Gastroesophageal sphincter (tissue), 4 donors: ENCODE results near the gene RERE. TPM values are rescaled to one million over a fixed set of nuclear protein-coding genes. Genes with fewer than 3 reads are reported as not detected.
"Not testable (repeated sequence)": the region's sequence is repeated elsewhere in the genome, so short reads cannot be mapped to it uniquely, and the experiment has no call there.

Experiments used
- ATAC-seq: fragments of 150-250 bp; one replicate; pipeline ENCODE4 v1.9.1; 2016; ENCODE audit warnings: mild to moderate bottlenecking, moderate library complexity
- H3K27ac ChIP-seq, 4 donors: fragments of 200-600 bp; sonication (generic) in 3 of 4; 1 replicate in 3 of 4; 2 replicates in 1 of 4; pipeline ENCODE4 v1.5.1; 2016 to 2019
- H3K27me3 ChIP-seq: fragments of 200-600 bp; sonication (generic); one replicate; pipeline ENCODE4 v1.5.1; 2019
- H3K36me3 ChIP-seq, 2 donors: fragments of 200-600 bp; sonication (generic); one replicate each; pipeline ENCODE4 v1.5.1; 2019; ENCODE audit warnings: control low read depth in 1 of 2
- H3K4me1 ChIP-seq, 3 donors: fragments of 200-600 bp; sonication (generic); 1 replicate in 2 of 3; 2 replicates in 1 of 3; pipeline ENCODE4 v1.5.1; 2016 to 2019; ENCODE audit warnings: control low read depth in 2 of 3
- H3K4me3 ChIP-seq, 2 donors: fragments of 200-600 bp; sonication (generic); one replicate each; pipeline ENCODE4 v1.5.1; 2019; ENCODE audit warnings: mild to moderate bottlenecking in 1 of 2, moderate library complexity in 1 of 2
- H3K9me3 ChIP-seq, 3 donors: fragments of 200-600 bp; sonication (generic); one replicate each; pipeline ENCODE4 v1.5.1; 2017 to 2019; ENCODE audit warnings: control low read depth in 2 of 3
- CTCF ChIP-seq, 4 experiments: fragments of 200-600 bp in 2 of 4; fragments of 450-650 bp in 2 of 4; sonication (generic) in 1 of 4; IDR thresholded peaks; one replicate each; pipeline ENCODE4 v1.5.1; 2017 to 2019; ENCODE audit warnings: antibody characterized with exemption in 4 of 4, mild to moderate bottlenecking in 2 of 4, moderate library complexity in 2 of 4
- EP300 ChIP-seq: sonication (generic); formaldehyde crosslinking; IDR thresholded peaks from one replicate; pipeline ENCODE4 v1.6.1; 2017; ENCODE audit warnings: antibody characterized with exemption, mild to moderate bottlenecking
- POLR2A ChIP-seq, 2 donors: fragments of 450-650 bp; IDR thresholded peaks; one replicate each; pipeline ENCODE4 v1.6.1; 2017; ENCODE audit warnings: antibody characterized with exemption in 2 of 2, mild to moderate bottlenecking in 2 of 2, moderate library complexity in 1 of 2
- POLR2AphosphoS5 ChIP-seq: sonication (generic); formaldehyde crosslinking; IDR thresholded peaks from one replicate; pipeline ENCODE4 v1.6.1; 2017; ENCODE audit warnings: antibody characterized with exemption
- WGBS, 2 donors: methylation state at CpG; one replicate each; pipeline ENCODE4 v1.1.5; 2018; ENCODE audit warnings: low coverage in 1 of 2; 5-methylcytosine and 5-hydroxymethylcytosine counted together
- total RNA-seq, 4 donors: library from RNA; depleted of rRNA; stranded (reverse); fragments of >200 nt; gene quantifications; one replicate each; pipeline ENCODE4 v1.1.0, GENCODE V29; 2016

The RERE gene
- total RNA-seq, 4 donors from 2014 or later, result 112 to 212 (median 139) TPM

DNA sequence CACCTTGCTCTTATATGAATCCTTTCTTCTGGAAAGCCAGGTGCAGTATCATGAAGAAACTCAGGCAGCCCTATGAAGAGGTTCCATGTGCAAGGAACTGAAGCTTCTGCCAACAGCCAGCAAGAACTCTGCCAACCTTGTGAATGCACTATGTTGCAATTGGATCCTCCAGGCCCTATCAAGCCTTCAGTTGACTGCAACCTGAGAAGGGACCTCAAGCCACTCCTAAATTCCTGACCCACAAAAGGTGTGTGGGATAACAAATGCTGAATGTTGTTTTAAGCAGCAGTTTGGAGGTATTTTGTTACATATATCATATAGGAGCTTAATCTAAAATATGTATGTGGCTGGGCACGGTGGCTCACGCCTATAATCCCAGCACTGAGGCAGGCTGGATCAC, 84.0 kb downstream of the RERE start:
- TF ChIP-seq POLR2AphosphoS5, result no peak
- no peak for TF ChIP-seq POLR2A (IDR thresholded peaks at IDR 0.05)
- TF ChIP-seq EP300, result no peak
- TF ChIP-seq CTCF (IDR thresholded peaks at IDR 0.05), result no peak
- no peak for ATAC-seq
- Histone ChIP-seq H3K36me3 (no peaks in the 10 kb centered on the region), H3K4me1 (peaks cover 0 to 19% (median 0%) of the 10 kb centered on the region in 3 donors), H3K27me3 (no peaks in the 10 kb centered on the region), H3K4me3 (no peak overlapping the region), H3K9me3 (peaks cover 0 to 8% (median 0%) of the 10 kb centered on the region in 3 donors), H3K27ac (no peak overlapping the region)
- 90% methylated on average over 2 of the region's 2 CpGs; no CpG with 5 or more reads in 1 of the 2 donors for WGBS, 2 donors

GRCh38 chr1:8731162-8731561, 86.3 kb downstream of the RERE start:
- no peak for TF ChIP-seq POLR2AphosphoS5
- TF ChIP-seq CTCF (IDR thresholded peaks at IDR 0.05), result no peak
- TF ChIP-seq POLR2A (IDR thresholded peaks at IDR 0.05), result no peak
- no peak for TF ChIP-seq EP300
- ATAC-seq, result no peak
- Histone ChIP-seq H3K9me3 (peaks cover 0 to 8% (median 0%) of the 10 kb centered on the region in 3 donors), H3K36me3 (no peaks in the 10 kb centered on the region), H3K4me1 (peaks cover 0 to 28% (median 3%) of the 10 kb centered on the region in 3 donors), H3K4me3 (no peak overlapping the region), H3K27me3 (no peaks in the 10 kb centered on the region), H3K27ac (no peak overlapping the region)
- WGBS, 2 donors, result 89 to 94% methylated on average over 2 to 4 of the region's 4 CpGs

- 65 to 70% methylated on average over 3 of the region's 3 CpGs for WGBS, 2 donors
These were observed 89.0 kb downstream of the RERE start for GRCh38 chr1:8728464-8728863.

GRCh38 chr1:8727809-8728213, 89.6 kb downstream of the RERE start:
- ATAC-seq, result no peak
- WGBS, 2 donors, result 8 to 28% methylated on average over 4 of the region's 4 CpGs
- H3K27ac ChIP-seq, result peak overlapping the region in 2 of 4 donors; percentile 56 to 58

More at GRCh38 chr1:8728464-8728863, 89.0 kb downstream of the RERE start:
- Histone ChIP-seq H3K4me3 (no peak overlapping the region), H3K4me1 (peaks cover 0 to 52% (median 3%) of the 10 kb centered on the region in 3 donors), H3K9me3 (peaks cover 0 to 8% (median 0%) of the 10 kb centered on the region in 3 donors), H3K27me3 (no peaks in the 10 kb centered on the region), H3K27ac (peak overlapping the region in 1 of 4 donors; percentile 56), H3K36me3 (no peaks in the 10 kb centered on the region)
- no peak for ATAC-seq
- TF ChIP-seq POLR2AphosphoS5, result no peak
- no peak for TF ChIP-seq EP300
- TF ChIP-seq CTCF (IDR thresholded peaks at IDR 0.05), result no peak
- TF ChIP-seq POLR2A (IDR thresholded peaks at IDR 0.05), result no peak

GRCh38 chr1:8727316-8727715, 90.1 kb downstream of the RERE start:
- not testable (repeated sequence) for H3K27me3 ChIP-seq, H3K4me3 ChIP-seq, ATAC-seq, H3K9me3 ChIP-seq, H3K36me3 ChIP-seq
- Histone ChIP-seq H3K27ac (peak overlapping the region in 2 of 4 donors; percentile 56 to 58), H3K4me1 (peaks cover 0 to 62% (median 3%) of the 10 kb centered on the region in 3 donors)
- WGBS, 2 donors, result 85 to 91% methylated on average over 4 to 10 of the region's 14 CpGs

More at GRCh38 chr1:8727809-8728213, 89.6 kb downstream of the RERE start:
- Histone ChIP-seq H3K4me3 (no peak overlapping the region), H3K27me3 (no peaks in the 10 kb centered on the region), H3K9me3 (peaks cover 0 to 8% (median 0%) of the 10 kb centered on the region in 3 donors), H3K4me1 (peaks cover 0 to 57% (median 3%) of the 10 kb centered on the region in 3 donors), H3K36me3 (no peaks in the 10 kb centered on the region)
- no peak for TF ChIP-seq CTCF (IDR thresholded peaks at IDR 0.05)
- no peak for TF ChIP-seq POLR2A (IDR thresholded peaks at IDR 0.05)
- no peak for TF ChIP-seq POLR2AphosphoS5
- TF ChIP-seq EP300, result no peak
